ENCODE data around the gene ETS2.

The ETS2 gene

GRCh38 chr21:38869946-38870345, 64.2 kb downstream of the ETS2 start:
- Histone ChIP-seq H4K20me1 (ENCODE audit: insufficient read depth, low read length) (no peaks in the 10 kb centered on the region), H2AFZ (ENCODE audit: low read length) (no peak overlapping the region), H3F3A (ENCODE audit: insufficient read depth, low read length) (no peaks in the 10 kb centered on the region), H3K9ac (ENCODE audit: low read length) (no peak overlapping the region), H3K4me3 (ENCODE audit: low read length) (no peak overlapping the region), H3K4me1 (ENCODE audit: low read length) (no peaks in the 10 kb centered on the region), H3K27me3 (replicated peaks; ENCODE audit: insufficient read depth, low read length) (no peaks in the 10 kb centered on the region), H3K4me2 (ENCODE audit: low read depth, low read length) (no peak overlapping the region), H3K36me3 (replicated peaks; ENCODE audit: insufficient read depth, low read length) (no peaks in the 10 kb centered on the region), H3K27ac (ENCODE audit: low read length) (no peak overlapping the region), H3K9me2 (replicated peaks; ENCODE audit: insufficient read depth, low read length) (no peaks in the 10 kb centered on the region), H3K9me3 (replicated peaks; ENCODE audit: insufficient read depth, low read length) (no peaks in the 10 kb centered on the region), H3K79me2 (ENCODE audit: low read length) (no peaks in the 10 kb centered on the region)
- no peak for DNase-seq
- TF ChIP-seq EZH2phosphoT487 (IDR thresholded peaks at IDR 0.05; ENCODE audit: low read length) = no peak
- no peak for TF ChIP-seq CTCF (IDR thresholded peaks at IDR 0.05; ENCODE audit: low read length)
- TF ChIP-seq EZH2 (optimal IDR thresholded peaks at IDR 0.05; ENCODE audit: low read depth, low read length) = no peak
